IPS DF 6.9 (cell line): Measurements from ENCODE around the gene TOMM20L.
"Not testable (repeated sequence)": the region's sequence is repeated elsewhere in the genome, so short reads cannot be mapped to it uniquely, and the experiment has no call there.

Experiments used
- DNase-seq: peaks from one replicate; pipeline ENCODE4 v3.0.0-alpha.2; 2013; ENCODE audit warnings: low read depth, low spot score
- H3K27ac ChIP-seq: one replicate; pipeline ENCODE4 v1.5.1; 2013; ENCODE audit warnings: low read length, control low read depth
- H3K27me3 ChIP-seq: 2 replicates; pipeline ENCODE4 v1.6.1; 2013; ENCODE audit warnings: mild to moderate bottlenecking, low read length; ENCODE audit not compliant: control insufficient read depth, insufficient read depth
- H3K36me3 ChIP-seq: 2 replicates; pipeline ENCODE4 v1.6.1; 2013; ENCODE audit warnings: low read length; ENCODE audit not compliant: control insufficient read depth, insufficient read depth
- H3K4me1 ChIP-seq: 2 replicates; pipeline ENCODE4 v1.6.1; 2013; ENCODE audit warnings: low read length; ENCODE audit not compliant: control insufficient read depth, insufficient read depth
- H3K4me3 ChIP-seq: 2 replicates; pipeline ENCODE4 v1.5.1; 2013; ENCODE audit warnings: mild to moderate bottlenecking, low read length
- H3K9me3 ChIP-seq: 2 replicates; pipeline ENCODE4 v1.6.1; 2013; ENCODE audit warnings: low read length, inconsistent platforms; ENCODE audit not compliant: control insufficient read depth, insufficient read depth
- WGBS: extraction: QIAGEN DNeasy Blood & Tissue Kit; methylation state at CpG from one replicate; pipeline ENCODE4 v1.1.7; 2013; ENCODE audit warnings: mixed read lengths, missing lambda C conversion rate; ENCODE audit not compliant: insufficient read length, insufficient coverage; 5-methylcytosine and 5-hydroxymethylcytosine counted together

TOMM20L gene

GRCh38 chr14:58390830-58391229, 4.9 kb upstream of the TOMM20L start:
- Histone ChIP-seq H3K4me1 (peaks cover 3% of the 10 kb centered on the region; the same call in 1 of the 2 replicates), H3K9me3 (no peaks in the 10 kb centered on the region), H3K4me3 (no peak overlapping the region), H3K36me3 (no peaks in the 10 kb centered on the region), H3K27me3 (no peaks in the 10 kb centered on the region), H3K27ac (no peak overlapping the region)
- WGBS: no CpG with 5 or more reads among the region's 2 CpGs
- DNase-seq: no peak

GRCh38 chr14:58395562-58395811, 243 bp upstream of the TOMM20L start:
- WGBS: no CpG with 5 or more reads among the region's 10 CpGs
- Histone ChIP-seq H3K4me3 (peak overlapping the region; percentile 54; the same call in 1 of the 2 replicates), H3K27me3 (no peaks in the 10 kb centered on the region)

GRCh38 chr14:58397156-58397555, 1.4 kb downstream of the TOMM20L start:
- H3K4me1 ChIP-seq: peaks cover 3% of the 10 kb centered on the region; the same call in 1 of the 2 replicates
- H3K27me3 ChIP-seq: no peaks in the 10 kb centered on the region
- H3K9me3 ChIP-seq: no peaks in the 10 kb centered on the region
- H3K27ac ChIP-seq: no peak overlapping the region
- WGBS: no CpG with 5 or more reads among the region's 6 CpGs
- no peak for DNase-seq
- no peak overlapping the region for H3K4me3 ChIP-seq
- H3K36me3 ChIP-seq: no peaks in the 10 kb centered on the region; the same call in 1 of the 2 replicates

More at GRCh38 chr14:58395562-58395811, 243 bp upstream of the TOMM20L start:
- H3K4me1 ChIP-seq: peaks cover 3% of the 10 kb centered on the region; the same call in 1 of the 2 replicates
- H3K27ac ChIP-seq: no peak overlapping the region
- no peaks in the 10 kb centered on the region for H3K9me3 ChIP-seq
- no peaks in the 10 kb centered on the region; the same call in 1 of the 2 replicates for H3K36me3 ChIP-seq
- DNase-seq: no peak

- no peak overlapping the region for H3K4me3 ChIP-seq
- H3K36me3 ChIP-seq: no peaks in the 10 kb centered on the region; the same call in 1 of the 2 replicates
- no peak for DNase-seq
- H3K27me3 ChIP-seq: no peaks in the 10 kb centered on the region
- H3K27ac ChIP-seq: no peak overlapping the region
- H3K4me1 ChIP-seq: peaks cover 3% of the 10 kb centered on the region; the same call in 1 of the 2 replicates
- H3K9me3 ChIP-seq: no peaks in the 10 kb centered on the region
Measured at GRCh38 chr14:58398495-58398894, 2.8 kb downstream of the TOMM20L start.

- no peaks in the 10 kb centered on the region for H3K27me3 ChIP-seq
- no peak for DNase-seq
- no peaks in the 10 kb centered on the region; the same call in 1 of the 2 replicates for H3K36me3 ChIP-seq
- no peaks in the 10 kb centered on the region for H3K9me3 ChIP-seq
- WGBS: no CpG with 5 or more reads among the region's 3 CpGs
- H3K4me3 ChIP-seq: no peak overlapping the region
- H3K4me1 ChIP-seq: peaks cover 3% of the 10 kb centered on the region; the same call in 1 of the 2 replicates
- H3K27ac ChIP-seq: no peak overlapping the region
Measured at GRCh38 chr14:58398895-58399294, 3.2 kb downstream of the TOMM20L start.

- WGBS: no CpG with 5 or more reads among the region's 3 CpGs
- no peaks in the 10 kb centered on the region for H3K4me1 ChIP-seq
- H3K9me3 ChIP-seq: no peaks in the 10 kb centered on the region
- no peaks in the 10 kb centered on the region for H3K27me3 ChIP-seq
- no peak overlapping the region for H3K4me3 ChIP-seq
- DNase-seq: no peak
- H3K27ac ChIP-seq: no peak overlapping the region
- H3K36me3 ChIP-seq: no peaks in the 10 kb centered on the region
Measured at GRCh38 chr14:58401587-58401986, 5.9 kb downstream of the TOMM20L start.

- DNase-seq: no peak
- peaks cover 8% of the 10 kb centered on the region; the same call in 1 of the 2 replicates for H3K36me3 ChIP-seq
- no peaks in the 10 kb centered on the region for H3K27me3 ChIP-seq
- WGBS: no CpG with 5 or more reads among the region's 3 CpGs
- no peaks in the 10 kb centered on the region for H3K4me1 ChIP-seq
- H3K9me3 ChIP-seq: no peaks in the 10 kb centered on the region
- H3K4me3 ChIP-seq: no peak overlapping the region
- H3K27ac ChIP-seq: no peak overlapping the region
Measured at GRCh38 chr14:58408681-58409215, 13.0 kb downstream of the TOMM20L start.

GRCh38 chr14:58414845-58415244, 19.1 kb downstream of the TOMM20L start:
- no peaks in the 10 kb centered on the region for H3K9me3 ChIP-seq
- no peaks in the 10 kb centered on the region for H3K4me1 ChIP-seq
- H3K27ac ChIP-seq: no peak overlapping the region
- no peaks in the 10 kb centered on the region for H3K27me3 ChIP-seq
- H3K4me3 ChIP-seq: no peak overlapping the region
- WGBS: no CpG with 5 or more reads among the region's 1 CpG
- no peak for DNase-seq
- H3K36me3 ChIP-seq: peaks cover 4% of the 10 kb centered on the region; the same call in 1 of the 2 replicates

GRCh38 chr14:58415636-58416547, 20.2 kb downstream of the TOMM20L start:
- no peak overlapping the region for H3K27ac ChIP-seq
- H3K36me3 ChIP-seq: no peaks in the 10 kb centered on the region; the same call in 1 of the 2 replicates
- no peaks in the 10 kb centered on the region for H3K27me3 ChIP-seq
- DNase-seq: no peak
- no CpG with 5 or more reads among the region's 10 CpGs for WGBS
- no peaks in the 10 kb centered on the region for H3K9me3 ChIP-seq
- no peak overlapping the region for H3K4me3 ChIP-seq
- no peaks in the 10 kb centered on the region for H3K4me1 ChIP-seq

GRCh38 chr14:58416934-58417333, 21.2 kb downstream of the TOMM20L start:
- H3K4me3 ChIP-seq, H3K4me1 ChIP-seq, H3K27ac ChIP-seq, H3K9me3 ChIP-seq, H3K36me3 ChIP-seq, DNase-seq, H3K27me3 ChIP-seq: not testable (repeated sequence)
- WGBS: no CpG with 5 or more reads among the region's 1 CpG
